ENCODE data around the gene KCNMB2.

The KCNMB2 gene

GRCh38 chr3:178765472-178765871 lies 229.2 kb downstream of the KCNMB2 start:
- DNase-seq, result no peak

- DNase-seq, result no peak
Measured at GRCh38 chr3:178767581-178767980, 231.3 kb downstream of the KCNMB2 start.

DNA sequence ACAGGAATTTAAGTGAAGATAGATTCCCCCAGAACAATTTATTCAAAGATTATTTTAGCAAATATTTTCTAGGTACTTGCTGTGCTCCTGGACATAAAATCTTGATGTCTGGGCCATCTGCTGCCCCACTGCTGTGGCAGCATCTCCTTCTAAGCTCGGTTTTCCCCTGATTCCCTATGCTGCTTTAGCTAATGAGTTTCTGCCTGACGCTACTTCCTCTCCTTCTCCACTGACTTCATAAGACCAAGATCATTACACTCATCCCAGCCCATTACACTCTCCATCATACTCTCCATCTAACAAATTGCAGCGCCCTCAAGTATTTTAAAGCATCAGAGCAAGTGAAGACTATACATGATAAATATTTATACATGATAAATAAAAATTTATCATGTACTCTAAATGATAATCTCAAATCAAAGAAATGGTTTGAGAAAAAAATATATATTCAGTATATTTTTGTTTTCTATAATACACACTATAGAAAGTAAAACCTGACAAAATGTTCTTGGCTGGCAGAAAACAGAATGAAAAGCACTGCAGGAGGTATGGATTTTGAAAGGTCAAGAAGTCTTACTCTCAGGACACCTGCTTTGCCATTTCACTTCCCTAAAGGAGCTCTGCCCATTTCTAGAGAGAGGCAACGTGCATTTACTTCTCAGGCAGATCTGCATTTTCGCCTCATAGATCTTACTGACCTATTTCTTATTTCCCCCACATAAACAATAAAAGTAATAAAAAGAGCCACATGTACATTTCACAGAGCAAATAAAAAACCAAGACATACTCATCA lies 232.0 kb downstream of the KCNMB2 start:
- no peak for DNase-seq

DNA sequence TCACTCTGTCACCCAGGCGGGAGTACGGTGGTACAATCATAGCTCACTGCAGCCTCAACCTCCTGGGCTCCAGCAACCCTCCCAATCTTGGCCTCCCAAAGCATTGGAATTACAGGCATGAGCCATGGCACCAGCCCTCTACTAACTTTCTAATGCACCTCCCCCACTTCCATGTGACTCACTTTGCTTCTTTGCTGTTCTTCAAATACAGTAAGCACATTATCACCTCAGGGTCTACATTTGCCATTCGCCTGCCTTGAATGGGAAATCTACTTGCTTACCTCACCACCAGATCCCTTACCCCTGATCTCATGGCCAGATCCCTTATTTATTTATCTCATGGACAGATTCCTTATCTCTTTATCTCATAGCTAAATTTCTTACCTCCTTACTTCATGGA lies 235.3 kb downstream of the KCNMB2 start:
- DNase-seq, result no peak

DNA sequence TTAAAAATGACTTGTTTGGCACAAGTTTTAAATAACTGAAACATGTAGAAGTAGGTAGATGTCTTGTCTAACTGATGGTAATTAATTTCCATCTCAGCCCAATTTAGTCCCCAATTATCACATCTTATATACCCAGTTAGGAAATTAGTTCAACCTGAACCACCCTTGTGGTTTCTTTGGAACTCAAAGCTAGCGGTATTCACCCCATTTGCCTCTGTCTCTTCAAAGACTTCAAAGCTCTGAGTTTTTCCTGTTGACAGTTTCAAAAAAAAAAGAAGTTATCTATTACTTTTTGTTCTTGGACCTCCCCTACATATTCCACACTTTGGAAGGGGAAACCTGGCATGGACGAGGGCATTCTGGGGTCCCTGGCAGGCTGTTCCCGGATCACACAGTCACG lies 236.5 kb downstream of the KCNMB2 start:
- DNase-seq, result no peak

DNA sequence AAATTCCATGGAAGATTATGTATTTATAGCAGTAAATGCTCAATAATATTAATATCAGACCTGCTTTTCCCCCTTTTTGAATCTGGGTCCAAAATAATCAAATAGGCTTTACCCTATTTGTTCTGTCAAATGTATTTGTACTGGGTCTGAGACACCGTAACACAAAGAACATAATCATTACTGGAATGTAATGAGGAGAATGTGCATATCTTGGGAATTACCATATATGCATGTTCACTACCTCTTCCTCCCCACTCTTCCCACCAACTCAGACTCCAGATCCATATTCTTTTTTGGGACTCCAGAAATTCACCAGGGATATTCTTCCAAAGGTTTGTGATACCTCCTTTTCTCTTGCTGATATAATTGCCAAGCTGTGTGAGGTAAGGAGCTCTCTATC lies 237.1 kb downstream of the KCNMB2 start:
- no peak for DNase-seq

- DNase-seq, result no peak
Measured at GRCh38 chr3:178777718-178778411, 241.6 kb downstream of the KCNMB2 start.

DNA sequence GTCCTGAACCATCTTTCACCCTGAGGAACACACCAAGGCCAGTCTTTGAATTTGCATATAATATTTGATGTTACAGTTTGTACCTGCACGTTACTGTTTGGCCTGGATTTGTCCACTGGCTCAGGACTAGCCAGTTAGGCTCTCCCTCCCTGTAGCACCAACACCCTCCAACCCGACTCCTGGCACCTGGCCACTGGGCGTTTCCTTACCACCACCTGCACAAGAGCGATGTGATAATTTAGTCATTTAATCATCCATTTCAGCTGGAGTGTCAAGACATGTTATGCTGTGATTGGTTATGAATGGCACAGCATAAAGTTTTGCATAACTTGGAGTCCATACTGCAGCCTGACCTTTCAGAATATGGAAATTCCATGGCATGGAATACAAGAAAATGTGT lies 242.4 kb downstream of the KCNMB2 start:
- no peak for DNase-seq

GRCh38 chr3:178785961-178786360 lies 249.7 kb downstream of the KCNMB2 start:
- DNase-seq, result no peak

GRCh38 chr3:178787960-178788359 lies 251.7 kb downstream of the KCNMB2 start:
- DNase-seq, result no peak

GRCh38 chr3:178794711-178795110 lies 258.5 kb downstream of the KCNMB2 start:
- DNase-seq, result no peak

GRCh38 chr3:178795349-178795748 lies 259.1 kb downstream of the KCNMB2 start:
- DNase-seq, result peak; percentile 91

- no peak for DNase-seq
Measured at GRCh38 chr3:178802259-178802658, 266.0 kb downstream of the KCNMB2 start.

- DNase-seq, result peak; percentile 32
Measured at GRCh38 chr3:178802993-178803693, 266.9 kb downstream of the KCNMB2 start.

DNA sequence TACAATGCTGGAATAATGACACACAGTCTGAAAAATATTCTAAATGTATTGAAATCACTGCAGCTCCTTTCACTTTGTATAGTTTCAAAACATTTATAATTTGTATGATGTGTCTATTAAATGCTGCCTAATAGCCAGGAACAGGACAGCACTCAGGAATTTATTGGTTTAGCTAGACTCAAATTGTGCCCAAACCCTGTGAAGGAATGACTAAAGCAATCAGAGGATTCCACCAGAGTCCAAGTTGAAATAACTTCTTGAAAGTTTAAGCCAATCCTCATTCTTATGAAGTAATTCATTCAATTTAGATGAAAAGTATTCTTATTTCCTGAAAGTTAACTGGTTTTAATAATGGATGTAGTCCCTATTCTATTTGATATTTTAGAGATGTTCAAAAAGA lies 268.4 kb downstream of the KCNMB2 start:
- no peak for DNase-seq

- peak; percentile 72 for DNase-seq
Measured at GRCh38 chr3:178805741-178806140, 269.5 kb downstream of the KCNMB2 start.

GRCh38 chr3:178806651-178807050 lies 270.4 kb downstream of the KCNMB2 start:
- no peak for DNase-seq

DNA sequence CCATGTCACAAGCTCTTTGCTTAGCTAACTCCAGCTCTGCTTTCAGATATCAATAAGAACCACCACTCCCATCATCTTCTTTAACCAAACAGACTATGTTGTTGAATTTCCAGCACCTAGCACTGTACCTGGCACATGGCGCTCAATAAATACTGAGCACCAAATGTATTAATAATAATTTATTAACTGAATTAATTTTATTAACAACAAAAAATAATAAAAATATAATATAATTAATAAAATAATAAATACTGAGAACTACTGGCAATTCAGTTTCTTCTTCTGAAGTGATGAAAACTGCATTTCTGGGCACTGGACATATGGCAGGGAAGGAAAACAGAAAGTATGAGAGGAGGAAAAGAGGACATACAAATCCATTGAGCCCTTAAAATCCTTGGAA lies 271.5 kb downstream of the KCNMB2 start:
- no peak for DNase-seq

DNA sequence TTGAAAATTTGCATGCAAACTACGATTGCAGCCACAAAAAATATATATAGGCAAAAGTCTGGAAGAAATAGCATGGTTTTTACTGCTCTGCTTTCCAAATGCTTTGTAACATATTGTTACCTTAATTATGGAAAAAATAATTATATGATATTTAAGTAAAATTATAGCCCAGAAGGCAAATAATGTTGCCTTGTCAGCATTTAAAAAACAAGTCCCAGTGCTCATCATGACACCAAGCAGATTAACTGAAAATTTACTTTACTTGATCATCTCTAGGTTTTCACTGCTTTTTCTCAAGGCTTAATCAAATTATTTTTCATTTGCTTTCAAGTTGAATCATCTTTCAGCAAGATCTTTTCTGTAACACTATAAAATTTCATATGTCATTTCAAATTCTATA lies 272.5 kb downstream of the KCNMB2 start:
- no peak for DNase-seq

- no peak for DNase-seq
Measured at GRCh38 chr3:178810181-178810580, 273.9 kb downstream of the KCNMB2 start.

GRCh38 chr3:178822722-178823121 lies 286.5 kb downstream of the KCNMB2 start:
- no peak for DNase-seq

DNA sequence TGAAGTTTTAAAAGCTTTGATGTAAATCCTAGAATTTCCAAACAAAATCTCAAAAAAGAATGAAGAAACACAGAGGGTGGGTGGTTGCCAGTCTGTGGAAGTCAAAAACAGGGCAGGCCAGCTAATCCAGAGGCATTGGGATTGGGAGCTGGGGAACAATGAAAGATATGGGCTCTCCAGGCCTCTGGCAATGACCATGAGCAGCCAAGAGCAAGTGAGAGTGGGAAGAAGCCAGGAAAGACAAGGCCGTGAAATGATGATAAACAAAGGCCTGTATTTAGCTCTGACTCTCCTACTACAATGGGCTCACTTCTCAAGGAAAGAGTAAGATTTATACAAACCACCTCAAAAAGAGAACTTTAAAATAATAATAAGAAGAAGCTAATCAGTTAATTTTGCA lies 286.9 kb downstream of the KCNMB2 start:
- no peak for DNase-seq

DNA sequence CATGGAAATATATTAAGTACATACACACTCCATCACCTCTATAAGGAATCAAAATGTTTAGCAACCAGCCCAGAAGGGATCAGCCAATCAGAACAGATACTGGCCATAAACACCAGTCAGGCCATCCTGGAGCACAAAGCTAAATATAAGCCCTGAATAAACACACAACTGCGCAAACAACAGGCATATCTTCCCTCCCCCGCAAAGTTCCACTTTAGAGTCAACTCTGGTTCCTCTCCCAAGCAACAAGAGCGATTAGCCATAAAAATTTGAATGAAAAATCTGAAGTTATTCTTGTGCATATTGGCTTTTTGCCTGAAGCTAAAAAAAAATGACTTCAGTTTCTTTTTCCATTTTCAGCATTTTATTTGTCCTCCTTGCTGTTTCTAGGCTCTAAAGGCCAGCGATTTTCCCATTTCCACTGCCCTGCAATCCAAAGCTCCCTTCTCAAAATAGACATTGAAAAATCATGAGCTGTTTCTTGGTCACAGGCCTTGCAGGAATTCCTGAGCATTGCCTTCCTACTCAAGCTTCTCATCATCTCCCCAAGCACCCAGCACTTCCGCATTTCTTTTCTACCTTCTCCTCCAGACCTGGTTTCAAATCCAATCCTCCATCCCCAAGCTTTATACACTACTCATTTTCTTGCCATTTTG lies 287.5 kb downstream of the KCNMB2 start:
- no peak for DNase-seq

Measured in NCI-H82 (cell line).